Measurements from ENCODE around the gene IGSF22. TPM values are rescaled to one million over a fixed set of nuclear protein-coding genes. Genes with fewer than 3 reads are reported as not detected.

The IGSF22 gene
- total and polyA plus RNA-seq, 5 donors from 2014 or later = 2.1 to 6.2 (median 3.1) TPM

DNA sequence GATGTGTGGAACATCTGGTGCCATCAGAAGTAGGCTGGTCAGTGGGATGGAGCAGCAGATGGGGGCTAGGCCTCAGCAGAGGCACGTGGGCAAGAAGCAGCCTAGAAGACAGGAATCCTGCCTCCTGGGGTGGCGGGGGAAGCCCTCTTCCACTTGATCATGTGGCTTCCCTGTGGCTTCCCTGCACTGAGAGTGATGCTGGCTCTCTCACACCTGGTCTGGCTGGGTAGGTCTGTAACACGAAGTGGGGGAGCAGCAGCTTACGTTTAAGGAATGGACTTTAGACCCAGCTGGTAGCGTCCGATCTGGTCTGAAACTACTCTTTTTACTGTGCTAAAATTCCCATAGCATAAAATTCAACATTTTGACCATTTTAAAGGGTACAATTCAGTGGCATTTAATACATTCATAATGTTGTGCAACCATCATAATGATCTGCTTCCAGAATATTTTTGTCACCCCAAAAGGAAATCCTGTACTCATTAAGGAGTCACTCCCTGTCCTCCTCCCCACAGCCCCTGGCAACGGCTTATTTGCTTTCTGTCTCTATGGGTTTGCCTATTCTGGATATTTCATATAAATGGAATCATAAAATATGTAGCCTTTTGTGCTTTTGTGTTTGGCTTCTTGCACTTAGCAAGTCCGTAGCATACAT lies 43.9 kb upstream of the IGSF22 start:
- H3K4me3 ChIP-seq (ENCODE audit: low read depth, low read length) = no peak overlapping the region
- ATAC-seq (ENCODE audit: low read depth in 2 of 2) = no peak
- peaks cover 3% of the 10 kb centered on the region for H3K27me3 ChIP-seq (ENCODE audit: control insufficient read depth, insufficient read depth, low read length)
- H3K4me3 Mint-ChIP-seq = no peak overlapping the region
- no peaks in the 10 kb centered on the region for H3K36me3 Mint-ChIP-seq
- H3K27ac ChIP-seq (ENCODE audit: insufficient read depth, low read length, poor library complexity, severe bottlenecking) = no peak overlapping the region
- DNase-seq = no peak
- H3K36me3 ChIP-seq (ENCODE audit: control insufficient read depth, insufficient read depth, low read length) = no peaks in the 10 kb centered on the region
- H3K9me3 ChIP-seq (ENCODE audit: control insufficient read depth in 2 of 2, low read length in 2 of 2) = no peaks in the 10 kb centered on the region
- H3K4me1 ChIP-seq (ENCODE audit: control insufficient read depth, insufficient read depth, low read length, poor library complexity, severe bottlenecking) = no peaks in the 10 kb centered on the region
- H3K27me3 Mint-ChIP-seq = no peaks in the 10 kb centered on the region
- H3K27ac Mint-ChIP-seq = no peak overlapping the region
- peaks cover 0 to 2% (median 0%) of the 10 kb centered on the region in 7 donors for H3K9me3 Mint-ChIP-seq
- H3K4me1 Mint-ChIP-seq = no peaks in the 10 kb centered on the region

DNA sequence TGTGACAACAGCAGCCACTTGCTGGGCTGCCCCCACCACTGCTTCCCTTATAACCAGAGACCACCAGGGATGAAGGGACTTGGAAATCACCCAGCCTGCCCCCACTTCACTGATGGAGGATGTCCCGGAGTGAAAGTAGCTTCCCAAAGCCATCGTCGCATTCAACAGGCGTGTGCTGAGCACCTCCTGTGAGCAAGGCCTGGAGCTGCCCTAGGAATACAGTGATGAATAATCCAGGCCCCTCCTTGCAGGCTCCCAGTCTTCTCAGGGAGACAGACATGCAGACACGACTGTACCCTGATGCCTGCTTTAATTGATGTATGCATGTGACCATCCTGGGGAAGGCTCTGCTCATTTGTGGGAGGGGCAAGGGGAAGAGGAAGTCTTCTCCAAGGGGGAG lies 43.0 kb upstream of the IGSF22 start:
- Mint-ChIP-seq H3K4me3 (no peak overlapping the region), H3K4me1 (peaks cover 0 to 3% (median 3%) of the 10 kb centered on the region in 4 donors), H3K27ac (no peak overlapping the region), H3K27me3 (no peaks in the 10 kb centered on the region), H3K36me3 (no peaks in the 10 kb centered on the region), H3K9me3 (peaks cover 0 to 2% (median 0%) of the 10 kb centered on the region in 7 donors)
- Histone ChIP-seq H3K27me3 (ENCODE audit: control insufficient read depth, insufficient read depth, low read length) (peaks cover 3% of the 10 kb centered on the region), H3K27ac (ENCODE audit: insufficient read depth, low read length, poor library complexity, severe bottlenecking) (no peak overlapping the region), H3K9me3 (ENCODE audit: control insufficient read depth in 2 of 2, low read length in 2 of 2) (no peaks in the 10 kb centered on the region), H3K4me1 (ENCODE audit: control insufficient read depth, insufficient read depth, low read length, poor library complexity, severe bottlenecking) (peaks cover 3% of the 10 kb centered on the region), H3K4me3 (ENCODE audit: low read depth, low read length) (no peak overlapping the region), H3K36me3 (ENCODE audit: control insufficient read depth, insufficient read depth, low read length) (no peaks in the 10 kb centered on the region)
- ATAC-seq (ENCODE audit: low read depth in 2 of 2) (no peak), DNase-seq (no peak)

DNA sequence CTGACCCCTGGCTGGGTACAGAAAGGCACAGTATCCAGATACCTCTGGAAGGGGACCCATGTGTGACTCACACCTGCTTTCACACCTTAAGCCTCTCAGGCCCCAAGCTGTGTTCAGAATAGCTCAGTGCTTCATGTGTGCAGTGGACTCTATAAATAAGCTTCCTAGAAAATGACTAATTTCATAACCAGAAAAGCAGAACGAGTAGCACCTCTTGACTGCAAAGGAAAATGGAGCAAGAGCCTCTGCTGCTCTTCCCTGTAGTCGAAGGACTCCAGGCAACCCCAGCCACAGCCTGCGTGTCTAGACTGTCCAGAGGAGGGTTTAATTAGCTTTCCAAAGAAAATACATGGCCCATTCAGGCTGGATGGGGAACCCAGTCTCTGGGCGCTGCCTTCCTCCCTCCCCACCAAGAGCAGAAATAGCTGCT lies 42.5 kb upstream of the IGSF22 start:
- Mint-ChIP-seq H3K9me3 (peaks cover 0 to 2% (median 0%) of the 10 kb centered on the region in 7 donors), H3K4me3 (no peak overlapping the region), H3K36me3 (no peaks in the 10 kb centered on the region), H3K27ac (no peak overlapping the region), H3K27me3 (no peaks in the 10 kb centered on the region), H3K4me1 (peaks cover 0 to 5% (median 5%) of the 10 kb centered on the region in 4 donors)
- Histone ChIP-seq H3K9me3 (ENCODE audit: control insufficient read depth in 2 of 2, low read length in 2 of 2) (no peaks in the 10 kb centered on the region), H3K27me3 (ENCODE audit: control insufficient read depth, insufficient read depth, low read length) (peaks cover 3% of the 10 kb centered on the region), H3K4me3 (ENCODE audit: low read depth, low read length) (no peak overlapping the region), H3K36me3 (ENCODE audit: control insufficient read depth, insufficient read depth, low read length) (no peaks in the 10 kb centered on the region), H3K4me1 (ENCODE audit: control insufficient read depth, insufficient read depth, low read length, poor library complexity, severe bottlenecking) (peaks cover 3% of the 10 kb centered on the region), H3K27ac (ENCODE audit: insufficient read depth, low read length, poor library complexity, severe bottlenecking) (no peak overlapping the region)
- ATAC-seq (ENCODE audit: low read depth in 2 of 2) (no peak), DNase-seq (peak in 1 of 3 donors; percentile 9)

DNA sequence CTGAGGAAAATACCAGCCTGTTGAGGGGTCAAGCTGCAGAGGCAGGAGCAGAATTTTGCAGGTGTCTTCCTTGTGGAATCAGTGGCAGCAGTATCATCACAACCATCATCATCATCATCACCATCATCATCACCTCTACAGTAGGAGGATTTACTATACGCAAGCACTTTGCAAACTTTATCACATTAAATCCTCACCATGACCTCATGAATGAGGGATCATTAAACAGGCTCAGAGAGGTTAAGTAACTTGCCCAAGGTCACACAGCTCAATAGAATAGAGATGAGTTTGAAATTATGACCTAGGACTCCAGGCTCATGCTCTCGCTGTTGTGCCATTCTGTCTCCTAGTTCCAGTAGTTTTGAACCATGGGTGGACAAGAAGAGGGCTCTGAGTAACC lies 40.0 kb upstream of the IGSF22 start:
- Mint-ChIP-seq H3K27me3 (no peaks in the 10 kb centered on the region), H3K4me3 (no peak overlapping the region), H3K27ac (no peak overlapping the region), H3K9me3 (no peaks in the 10 kb centered on the region), H3K4me1 (peaks cover 0 to 5% (median 5%) of the 10 kb centered on the region in 4 donors), H3K36me3 (no peaks in the 10 kb centered on the region)
- H3K9me3 ChIP-seq (ENCODE audit: control insufficient read depth in 2 of 2, low read length in 2 of 2) = no peaks in the 10 kb centered on the region
- H3K27me3 ChIP-seq (ENCODE audit: control insufficient read depth, insufficient read depth, low read length) = peaks cover 3% of the 10 kb centered on the region
- ATAC-seq (ENCODE audit: low read depth in 2 of 2) (no peak), DNase-seq (no peak)
- no peaks in the 10 kb centered on the region for H3K36me3 ChIP-seq (ENCODE audit: control insufficient read depth, insufficient read depth, low read length)
- H3K4me1 ChIP-seq (ENCODE audit: control insufficient read depth, insufficient read depth, low read length, poor library complexity, severe bottlenecking) = peaks cover 3% of the 10 kb centered on the region
- H3K4me3 ChIP-seq (ENCODE audit: low read depth, low read length) = no peak overlapping the region
- H3K27ac ChIP-seq (ENCODE audit: insufficient read depth, low read length, poor library complexity, severe bottlenecking) = no peak overlapping the region

DNA sequence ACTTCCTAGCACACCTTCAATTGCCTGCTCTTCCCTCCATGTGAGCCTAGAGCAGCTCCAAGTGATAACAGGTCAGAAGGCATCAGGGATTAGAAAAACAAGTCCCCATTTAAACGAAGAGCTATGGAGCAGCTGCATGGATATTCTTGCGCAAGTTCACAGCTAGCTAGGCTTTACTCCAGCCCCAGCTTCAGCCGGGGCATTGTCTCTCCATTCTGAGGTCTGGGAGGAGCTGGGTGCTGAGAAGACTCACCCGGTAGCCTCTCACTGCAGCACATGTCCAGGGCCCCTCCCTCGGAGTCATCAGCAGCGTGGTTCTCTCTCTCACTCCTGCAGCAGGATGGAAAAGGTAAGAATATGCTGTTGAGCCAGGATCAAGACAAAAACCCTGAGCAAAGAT lies 39.6 kb upstream of the IGSF22 start:
- ATAC-seq (ENCODE audit: low read depth in 2 of 2) (no peak), DNase-seq (no peak)
- H3K4me3 ChIP-seq (ENCODE audit: low read depth, low read length) = no peak overlapping the region
- H3K4me1 Mint-ChIP-seq = peaks cover 0 to 5% (median 5%) of the 10 kb centered on the region in 4 donors
- H3K9me3 ChIP-seq (ENCODE audit: control insufficient read depth in 2 of 2, low read length in 2 of 2) = no peaks in the 10 kb centered on the region
- no peaks in the 10 kb centered on the region for H3K9me3 Mint-ChIP-seq
- peak overlapping the region in 1 of 3 donors; percentile 69 for H3K27ac Mint-ChIP-seq
- no peaks in the 10 kb centered on the region for H3K36me3 ChIP-seq (ENCODE audit: control insufficient read depth, insufficient read depth, low read length)
- no peaks in the 10 kb centered on the region for H3K36me3 Mint-ChIP-seq
- H3K27me3 ChIP-seq (ENCODE audit: control insufficient read depth, insufficient read depth, low read length) = peaks cover 3% of the 10 kb centered on the region
- H3K4me3 Mint-ChIP-seq = no peak overlapping the region
- H3K27ac ChIP-seq (ENCODE audit: insufficient read depth, low read length, poor library complexity, severe bottlenecking) = no peak overlapping the region
- peaks cover 3% of the 10 kb centered on the region for H3K4me1 ChIP-seq (ENCODE audit: control insufficient read depth, insufficient read depth, low read length, poor library complexity, severe bottlenecking)
- H3K27me3 Mint-ChIP-seq = no peaks in the 10 kb centered on the region

DNA sequence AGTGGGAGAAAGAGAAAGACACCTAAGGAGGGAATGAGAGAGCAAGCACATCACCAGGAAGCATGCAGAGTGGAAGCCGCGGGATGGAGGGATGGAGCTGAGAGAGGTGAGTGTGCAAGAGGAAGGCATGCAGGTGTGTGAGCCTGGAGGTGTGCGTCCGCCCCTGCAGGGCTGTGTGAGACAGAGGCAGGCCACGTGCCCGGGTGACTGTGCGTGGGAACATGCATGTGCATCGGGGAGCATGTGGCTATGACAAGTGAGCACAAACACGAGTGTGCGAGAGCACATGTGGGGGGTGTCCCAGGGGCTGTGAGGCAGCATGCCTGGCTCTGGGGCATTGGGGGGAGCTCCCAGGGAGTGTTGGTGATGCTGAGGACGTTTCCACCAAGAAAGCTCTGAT lies 35.8 kb upstream of the IGSF22 start:
- H3K9me3 Mint-ChIP-seq = no peaks in the 10 kb centered on the region
- ATAC-seq (ENCODE audit: low read depth in 2 of 2) = no peak
- no peak for DNase-seq

DNA sequence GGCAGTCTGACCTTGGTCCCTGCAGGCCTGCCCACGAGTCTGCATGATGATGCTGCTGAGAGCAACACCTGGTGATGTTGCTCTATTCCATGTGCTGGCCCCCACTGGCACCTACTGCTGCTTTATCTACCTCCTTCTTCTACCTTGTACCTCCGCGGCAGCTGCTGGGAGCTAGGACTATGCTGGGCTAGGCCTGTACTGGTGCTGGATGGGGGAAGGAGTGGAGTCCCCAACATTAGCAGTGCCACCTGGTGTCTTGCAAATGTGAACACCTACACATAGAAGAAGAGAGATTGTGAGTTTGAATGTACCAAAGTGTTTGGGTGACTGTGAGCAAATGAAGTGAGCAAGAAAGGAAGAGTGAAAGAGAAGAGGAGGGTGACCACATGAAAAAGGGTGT lies 35.2 kb upstream of the IGSF22 start:
- Mint-ChIP-seq H3K36me3 (no peaks in the 10 kb centered on the region), H3K27ac (peak overlapping the region in 1 of 3 donors; percentile 12), H3K9me3 (no peaks in the 10 kb centered on the region), H3K4me1 (peaks cover 0 to 5% (median 5%) of the 10 kb centered on the region in 4 donors), H3K27me3 (peaks cover 8% of the 10 kb centered on the region), H3K4me3 (no peak overlapping the region)
- Histone ChIP-seq H3K4me3 (ENCODE audit: low read depth, low read length) (no peak overlapping the region), H3K4me1 (ENCODE audit: control insufficient read depth, insufficient read depth, low read length, poor library complexity, severe bottlenecking) (peaks cover 3% of the 10 kb centered on the region), H3K27ac (ENCODE audit: insufficient read depth, low read length, poor library complexity, severe bottlenecking) (no peak overlapping the region), H3K9me3 (ENCODE audit: control insufficient read depth in 2 of 2, low read length in 2 of 2) (no peaks in the 10 kb centered on the region), H3K36me3 (ENCODE audit: control insufficient read depth, insufficient read depth, low read length) (no peaks in the 10 kb centered on the region), H3K27me3 (ENCODE audit: control insufficient read depth, insufficient read depth, low read length) (peaks cover 5% of the 10 kb centered on the region)
- ATAC-seq (ENCODE audit: low read depth in 2 of 2) (no peak), DNase-seq (no peak)

More for the DNA sequence above, 35.8 kb upstream of the IGSF22 start:
- no peaks in the 10 kb centered on the region for H3K36me3 ChIP-seq (ENCODE audit: control insufficient read depth, insufficient read depth, low read length)
- Mint-ChIP-seq H3K27me3 (peaks cover 8% of the 10 kb centered on the region), H3K27ac (no peak overlapping the region), H3K36me3 (no peaks in the 10 kb centered on the region), H3K4me1 (peaks cover 0 to 5% (median 5%) of the 10 kb centered on the region in 4 donors), H3K4me3 (no peak overlapping the region)
- no peaks in the 10 kb centered on the region for H3K9me3 ChIP-seq (ENCODE audit: control insufficient read depth in 2 of 2, low read length in 2 of 2)
- H3K27me3 ChIP-seq (ENCODE audit: control insufficient read depth, insufficient read depth, low read length) = peaks cover 5% of the 10 kb centered on the region
- H3K4me1 ChIP-seq (ENCODE audit: control insufficient read depth, insufficient read depth, low read length, poor library complexity, severe bottlenecking) = peaks cover 3% of the 10 kb centered on the region
- H3K27ac ChIP-seq (ENCODE audit: insufficient read depth, low read length, poor library complexity, severe bottlenecking) = no peak overlapping the region
- H3K4me3 ChIP-seq (ENCODE audit: low read depth, low read length) = no peak overlapping the region

DNA sequence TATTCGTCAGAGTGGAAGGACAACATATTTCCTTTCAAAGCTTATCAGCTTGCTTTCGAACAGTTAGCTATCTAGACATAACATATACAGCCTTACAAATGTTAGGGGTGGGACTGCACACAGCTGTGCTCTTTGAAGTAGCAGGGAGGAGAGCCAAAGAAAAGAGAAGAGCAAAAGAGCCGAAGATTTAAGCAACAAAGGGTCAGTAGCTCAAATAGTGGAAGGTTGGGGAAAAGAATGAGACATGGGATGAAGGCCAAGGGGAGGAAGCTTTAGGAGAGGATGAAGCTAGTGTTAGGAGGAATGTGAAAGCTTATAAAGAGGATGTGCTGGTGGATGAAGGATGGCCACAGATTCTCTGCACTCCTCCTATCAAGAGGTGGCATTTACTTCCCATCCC lies 31.8 kb upstream of the IGSF22 start:
- no peaks in the 10 kb centered on the region for H3K4me1 ChIP-seq (ENCODE audit: control insufficient read depth, insufficient read depth, low read length, poor library complexity, severe bottlenecking)
- H3K9me3 Mint-ChIP-seq = peaks cover 0 to 3% (median 0%) of the 10 kb centered on the region in 7 donors
- no peaks in the 10 kb centered on the region for H3K4me1 Mint-ChIP-seq
- ATAC-seq (ENCODE audit: low read depth in 2 of 2) (no peak), DNase-seq (no peak)
- no peak overlapping the region for H3K27ac ChIP-seq (ENCODE audit: insufficient read depth, low read length, poor library complexity, severe bottlenecking)
- no peaks in the 10 kb centered on the region for H3K36me3 Mint-ChIP-seq
- H3K4me3 ChIP-seq (ENCODE audit: low read depth, low read length) = no peak overlapping the region
- no peaks in the 10 kb centered on the region for H3K36me3 ChIP-seq (ENCODE audit: control insufficient read depth, insufficient read depth, low read length)
- peaks cover 15% of the 10 kb centered on the region for H3K27me3 Mint-ChIP-seq
- peak overlapping the region in 1 of 3 donors; percentile 23 for H3K27ac Mint-ChIP-seq
- no peaks in the 10 kb centered on the region for H3K9me3 ChIP-seq (ENCODE audit: control insufficient read depth in 2 of 2, low read length in 2 of 2)
- H3K4me3 Mint-ChIP-seq = no peak overlapping the region
- peaks cover 5% of the 10 kb centered on the region for H3K27me3 ChIP-seq (ENCODE audit: control insufficient read depth, insufficient read depth, low read length)
